Psoas muscle (tissue), 8 donors: ENCODE results near the gene POU2AF3. TPM values are rescaled to one million over a fixed set of nuclear protein-coding genes. Genes with fewer than 3 reads are reported as not detected.

Source experiments
- ATAC-seq, 4 donors: fragments of 200-7000 bp; cut with Tn5 transposase; one replicate each; pipeline ENCODE4 v1.9.1; 2020; ENCODE audit warnings: moderate library complexity in 3 of 4, mild to moderate bottlenecking in 2 of 4
- DNase-seq, 2 donors: peaks; one replicate each; pipeline ENCODE4 v3.0.0-alpha.2; 2020
- H3K27ac ChIP-seq: fragments of 200-600 bp; one replicate; pipeline ENCODE4 v1.8.0; 2022
- H3K27me3 ChIP-seq, 3 donors: fragments of 200-600 bp in 1 of 3; one replicate each; pipeline versions ENCODE4 v1.6.1 to v1.8.0; 2013 to 2022; ENCODE audit warnings: low read length in 2 of 3, mild to moderate bottlenecking in 2 of 3, moderate library complexity in 1 of 3; ENCODE audit not compliant: insufficient read depth in 3 of 3
- H3K36me3 ChIP-seq, 2 donors: fragments of 200-600 bp in 1 of 2; one replicate each; pipeline versions ENCODE4 v1.6.1 to v1.8.0; 2013 to 2022; ENCODE audit warnings: low read depth in 1 of 2, mild to moderate bottlenecking in 1 of 2, moderate library complexity in 1 of 2; ENCODE audit not compliant: insufficient read depth in 1 of 2
- H3K4me1 ChIP-seq: fragments of 200-600 bp; one replicate; pipeline ENCODE4 v1.8.0; 2022
- H3K4me3 ChIP-seq: fragments of 200-600 bp; one replicate; pipeline ENCODE4 v1.8.0; 2022; ENCODE audit warnings: mild to moderate bottlenecking
- H3K9me3 ChIP-seq: fragments of 200-600 bp; one replicate; pipeline ENCODE4 v1.8.0; 2022
- CTCF ChIP-seq: fragments of 200-600 bp; IDR thresholded peaks from one replicate; pipeline ENCODE4 v1.8.0; 2022; ENCODE audit warnings: antibody characterized with exemption
- WGBS, 3 donors: extraction: QIAGEN DNeasy Blood & Tissue Kit; methylation state at CpG; one replicate each; pipeline versions ENCODE4 v1.1.6 to v1.1.7; 2013; 5-methylcytosine and 5-hydroxymethylcytosine counted together
- intact Hi-C, 2 donors: fragments of 100-400 bp; cut with DNase I; formaldehyde crosslinking; loops; one replicate each; pipeline versions ENCODE4 v1.11.0 to v1.14.2; 2022
- polyA plus RNA-seq, 3 donors: library from polyadenylated mRNA; stranded (reverse); fragments of 200-250 nt; gene quantifications; one replicate each; pipeline ENCODE4 v1.2.3, GENCODE V29; 2013
- total RNA-seq, 4 donors: library from RNA; stranded (reverse); fragmentation: NEBNext Ultra II Directional in 2 of 4; extraction: Animal tissue kit (Norgen Biotek cat#: 25700) in 2 of 4; gene quantifications; one replicate each; pipeline versions ENCODE4 v1.2.1 to v1.2.4, GENCODE V29; 2021 to 2023
- donor health status: healthy with polysubstance abuse.
- donor health status: DM: no; HTN: no; CAD: no; lungs with moderate emphysema.
- donor health status: Bipolar disorder and iron deficiency.
- donor health status: healthy.
- donor health status: DM: yes; HTN: yes; CAD: no.
- donor health status: DM: no; HTN: no; CAD: no.
- donor health status: DM: no; HTN: no; CAD: no.
- donor health status: DM: yes; HTN: yes; CAD: no.

Gene POU2AF3
- total and polyA plus RNA-seq, 7 donors: 0.21 to 0.69 (median 0.50) TPM; not detected in 1

DNA sequence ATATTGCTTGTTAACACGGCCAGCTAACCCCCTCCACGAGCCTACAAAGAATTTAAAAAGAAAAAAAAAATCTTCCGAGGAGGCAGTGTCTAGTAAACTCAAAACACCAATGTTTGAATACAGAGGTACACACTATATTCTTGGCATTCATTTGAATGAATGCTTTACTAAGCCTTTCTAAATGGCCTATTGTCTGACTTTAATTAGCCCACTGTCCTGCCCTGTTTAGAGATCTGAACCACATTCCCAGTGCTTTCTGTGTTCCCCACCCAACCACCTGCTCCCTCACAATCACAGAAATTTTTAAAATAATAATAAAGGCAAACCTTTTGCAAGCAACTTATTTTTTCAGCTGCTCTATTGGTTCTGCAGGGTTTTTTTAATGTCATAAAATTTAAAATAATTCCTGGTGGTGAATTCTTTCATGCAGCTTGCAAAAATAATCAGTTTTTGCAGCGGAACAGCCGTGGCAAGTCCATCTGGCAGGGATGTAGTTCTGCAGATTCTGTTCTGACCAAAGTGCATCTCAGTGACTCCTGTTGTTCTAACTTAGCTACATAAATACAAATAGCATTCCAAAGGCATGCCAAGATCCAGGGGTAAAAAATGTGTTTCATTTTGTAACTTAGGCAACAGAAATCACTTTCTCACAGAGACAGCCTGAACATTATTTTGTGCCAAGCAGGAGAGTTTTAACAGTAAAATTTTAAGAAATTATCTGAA, 29.0 kb upstream of the POU2AF3 start:
- Histone ChIP-seq H3K4me1 (no peaks in the 10 kb centered on the region), H3K27me3 (no peaks in the 10 kb centered on the region), H3K4me3 (no peak overlapping the region), H3K36me3 (no peaks in the 10 kb centered on the region), H3K27ac (no peak overlapping the region), H3K9me3 (no peaks in the 10 kb centered on the region)
- no peak for ATAC-seq
- 44 to 57% (median 47%) methylated on average over 5 of the region's 5 CpGs for WGBS, 3 donors
- DNase-seq: no peak
- no peak for TF ChIP-seq CTCF
- intact Hi-C loops: no loop called here

GRCh38 chr11:111272420-111272819, 25.9 kb upstream of the POU2AF3 start:
- intact Hi-C loops: no loop called here
- ATAC-seq: no peak
- no peaks in the 10 kb centered on the region for H3K9me3 ChIP-seq
- no peaks in the 10 kb centered on the region for H3K36me3 ChIP-seq
- H3K4me3 ChIP-seq: no peak overlapping the region
- no peak for DNase-seq
- WGBS, 3 donors: 77 to 92% (median 89%) methylated on average over 3 of the region's 3 CpGs
- H3K27me3 ChIP-seq: no peaks in the 10 kb centered on the region
- no peak for TF ChIP-seq CTCF
- no peaks in the 10 kb centered on the region for H3K4me1 ChIP-seq
- no peak overlapping the region for H3K27ac ChIP-seq

- intact Hi-C loops: loop anchor here (1.0 to 10.0 kb wide), 5 partner anchors 52 to 164 kb away; no protein-coding TSS in a partner anchor
- WGBS, 3 donors: 75 to 77% (median 77%) methylated on average over 3 of the region's 3 CpGs
- Histone ChIP-seq H3K27me3 (no peaks in the 10 kb centered on the region), H3K36me3 (no peaks in the 10 kb centered on the region), H3K4me1 (peaks cover 5% of the 10 kb centered on the region), H3K27ac (no peak overlapping the region), H3K4me3 (no peak overlapping the region), H3K9me3 (no peaks in the 10 kb centered on the region)
- ATAC-seq (no peak), DNase-seq (no peak)
- TF ChIP-seq CTCF: no peak
Observed at GRCh38 chr11:111282562-111283075, 15.7 kb upstream of the POU2AF3 start.

- Histone ChIP-seq H3K27me3 (no peaks in the 10 kb centered on the region), H3K36me3 (no peaks in the 10 kb centered on the region), H3K4me1 (peaks cover 5% of the 10 kb centered on the region), H3K4me3 (peak overlapping the region; percentile 17), H3K9me3 (no peaks in the 10 kb centered on the region), H3K27ac (peak overlapping the region; percentile 80)
- TF ChIP-seq CTCF: no peak
- 40 to 55% (median 49%) methylated on average over 33 of the region's 33 CpGs for WGBS, 3 donors
- peak in 1 of 2 donors; percentile 85 for DNase-seq
- ATAC-seq: peak; percentile 76 to 94 (median 90)
- intact Hi-C loops: loop anchor here (1.0 to 10.0 kb wide), 5 partner anchors 51 to 163 kb away; no protein-coding TSS in a partner anchor
Observed at GRCh38 chr11:111283945-111284481, 14.3 kb upstream of the POU2AF3 start.
